ENCODE measurements around the gene STXBP2. TPM values are rescaled to one million over a fixed set of nuclear protein-coding genes. Genes with fewer than 3 reads are reported as not detected.

STXBP2 gene
- total and polyA plus RNA-seq, 4 donors = 25.9 to 32.7 (median 27.2) TPM

GRCh38 chr19:7602240-7602934 is 34.5 kb upstream of the STXBP2 start:
- Histone ChIP-seq H3K9ac (ENCODE audit: low read depth in 1 of 2, low read length in 2 of 2) (no peak overlapping the region), H3K4me3 (ENCODE audit: low read depth in 1 of 3, low read length in 3 of 3) (no peak overlapping the region), H3K9me3 (ENCODE audit: control insufficient read depth in 4 of 4, low read length in 3 of 4) (no peaks in the 10 kb centered on the region), H3K27ac (ENCODE audit: low read depth in 1 of 2, low read length in 2 of 2) (no peak overlapping the region), H3K36me3 (ENCODE audit: control insufficient read depth in 4 of 4, insufficient read depth in 3 of 4, low read depth in 1 of 4, low read length in 3 of 4) (peaks cover 0 to 11% (median 3%) of the 10 kb centered on the region in 4 donors), H3K27me3 (ENCODE audit: control insufficient read depth in 4 of 4, insufficient read depth in 4 of 4, low read length in 3 of 4) (no peaks in the 10 kb centered on the region), H3K4me1 (ENCODE audit: control insufficient read depth in 4 of 4, insufficient read depth in 4 of 4, low read length in 3 of 4) (peaks cover 0 to 10% (median 4%) of the 10 kb centered on the region in 4 donors)
- WGBS = 74% methylated on average over 15 of the region's 15 CpGs
- no peak for DNase-seq (ENCODE audit: low spot score)
- TF ChIP-seq RXRA (IDR thresholded peaks at IDR 0.05) (no peak), SP1 (IDR thresholded peaks at IDR 0.05) (no peak), FOXA2 (IDR thresholded peaks at IDR 0.05) (no peak), YY1 (IDR thresholded peaks at IDR 0.05) (no peak), ZBTB33 (IDR thresholded peaks at IDR 0.05) (no peak), HNF4A (conservative IDR thresholded peaks at IDR 0.05) (no peak), JUND (IDR thresholded peaks at IDR 0.05) (no peak), GABPA (IDR thresholded peaks at IDR 0.05 in 1 of 2, conservative IDR thresholded peaks at IDR 0.05 in 1 of 2) (no peak), NR2F2 (IDR thresholded peaks at IDR 0.05) (no peak), MAX (IDR thresholded peaks at IDR 0.05) (no peak), ATF3 (IDR thresholded peaks at IDR 0.05) (no peak), TAF1 (conservative IDR thresholded peaks at IDR 0.05) (no peak), FOXA1 (IDR thresholded peaks at IDR 0.05) (no peak), HNF4G (IDR thresholded peaks at IDR 0.05) (no peak), RAD21 (IDR thresholded peaks at IDR 0.05) (no peak), EGR1 (IDR thresholded peaks at IDR 0.05; ENCODE audit: low read depth in 2 of 2) (no peak)
- TF ChIP-seq, protein P1, sequence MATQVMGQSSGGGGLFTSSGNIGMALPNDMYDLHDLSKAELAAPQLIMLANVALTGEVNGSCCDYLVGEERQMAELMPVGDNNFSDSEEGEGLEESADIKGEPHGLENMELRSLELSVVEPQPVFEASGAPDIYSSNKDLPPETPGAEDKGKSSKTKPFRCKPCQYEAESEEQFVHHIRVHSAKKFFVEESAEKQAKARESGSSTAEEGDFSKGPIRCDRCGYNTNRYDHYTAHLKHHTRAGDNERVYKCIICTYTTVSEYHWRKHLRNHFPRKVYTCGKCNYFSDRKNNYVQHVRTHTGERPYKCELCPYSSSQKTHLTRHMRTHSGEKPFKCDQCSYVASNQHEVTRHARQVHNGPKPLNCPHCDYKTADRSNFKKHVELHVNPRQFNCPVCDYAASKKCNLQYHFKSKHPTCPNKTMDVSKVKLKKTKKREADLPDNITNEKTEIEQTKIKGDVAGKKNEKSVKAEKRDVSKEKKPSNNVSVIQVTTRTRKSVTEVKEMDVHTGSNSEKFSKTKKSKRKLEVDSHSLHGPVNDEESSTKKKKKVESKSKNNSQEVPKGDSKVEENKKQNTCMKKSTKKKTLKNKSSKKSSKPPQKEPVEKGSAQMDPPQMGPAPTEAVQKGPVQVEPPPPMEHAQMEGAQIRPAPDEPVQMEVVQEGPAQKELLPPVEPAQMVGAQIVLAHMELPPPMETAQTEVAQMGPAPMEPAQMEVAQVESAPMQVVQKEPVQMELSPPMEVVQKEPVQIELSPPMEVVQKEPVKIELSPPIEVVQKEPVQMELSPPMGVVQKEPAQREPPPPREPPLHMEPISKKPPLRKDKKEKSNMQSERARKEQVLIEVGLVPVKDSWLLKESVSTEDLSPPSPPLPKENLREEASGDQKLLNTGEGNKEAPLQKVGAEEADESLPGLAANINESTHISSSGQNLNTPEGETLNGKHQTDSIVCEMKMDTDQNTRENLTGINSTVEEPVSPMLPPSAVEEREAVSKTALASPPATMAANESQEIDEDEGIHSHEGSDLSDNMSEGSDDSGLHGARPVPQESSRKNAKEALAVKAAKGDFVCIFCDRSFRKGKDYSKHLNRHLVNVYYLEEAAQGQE (IDR thresholded peaks at IDR 0.05) = no peak
- TF ChIP-seq, protein P2, sequence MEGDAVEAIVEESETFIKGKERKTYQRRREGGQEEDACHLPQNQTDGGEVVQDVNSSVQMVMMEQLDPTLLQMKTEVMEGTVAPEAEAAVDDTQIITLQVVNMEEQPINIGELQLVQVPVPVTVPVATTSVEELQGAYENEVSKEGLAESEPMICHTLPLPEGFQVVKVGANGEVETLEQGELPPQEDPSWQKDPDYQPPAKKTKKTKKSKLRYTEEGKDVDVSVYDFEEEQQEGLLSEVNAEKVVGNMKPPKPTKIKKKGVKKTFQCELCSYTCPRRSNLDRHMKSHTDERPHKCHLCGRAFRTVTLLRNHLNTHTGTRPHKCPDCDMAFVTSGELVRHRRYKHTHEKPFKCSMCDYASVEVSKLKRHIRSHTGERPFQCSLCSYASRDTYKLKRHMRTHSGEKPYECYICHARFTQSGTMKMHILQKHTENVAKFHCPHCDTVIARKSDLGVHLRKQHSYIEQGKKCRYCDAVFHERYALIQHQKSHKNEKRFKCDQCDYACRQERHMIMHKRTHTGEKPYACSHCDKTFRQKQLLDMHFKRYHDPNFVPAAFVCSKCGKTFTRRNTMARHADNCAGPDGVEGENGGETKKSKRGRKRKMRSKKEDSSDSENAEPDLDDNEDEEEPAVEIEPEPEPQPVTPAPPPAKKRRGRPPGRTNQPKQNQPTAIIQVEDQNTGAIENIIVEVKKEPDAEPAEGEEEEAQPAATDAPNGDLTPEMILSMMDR (IDR thresholded peaks at IDR 0.05; ENCODE audit: low read depth, low read length, missing input control) = no peak
